Lower lobe of right lung (tissue), 2 donors: ENCODE results near the gene P2RY6. TPM values are rescaled to one million over a fixed set of nuclear protein-coding genes. Genes with fewer than 3 reads are reported as not detected.
A peak's percentile ranks its signal among the peaks of the same experiment; 100 is the strongest.
"Not testable (repeated sequence)": the region's sequence is repeated elsewhere in the genome, so short reads cannot be mapped to it uniquely, and the experiment has no call there.

ENCODE experiments used
- ATAC-seq, 2 donors: fragments of 200-7000 bp; cut with Tn5 transposase; one replicate each; pipeline ENCODE4 v1.9.1; 2020 to 2022; ENCODE audit warnings: mild to moderate bottlenecking in 2 of 2, moderate library complexity in 2 of 2
- DNase-seq: peaks from one replicate; pipeline ENCODE4 v3.0.0-alpha.2; 2020
- H3K27ac ChIP-seq: fragments of 200-600 bp; one replicate; pipeline ENCODE4 v1.8.0; 2022
- H3K27me3 ChIP-seq: fragments of 200-600 bp; one replicate; pipeline ENCODE4 v1.8.0; 2022; ENCODE audit warnings: low read depth
- H3K36me3 ChIP-seq: fragments of 200-600 bp; one replicate; pipeline ENCODE4 v1.8.0; 2022; ENCODE audit warnings: mild to moderate bottlenecking
- H3K4me1 ChIP-seq: fragments of 200-600 bp; one replicate; pipeline ENCODE4 v1.8.0; 2022
- H3K4me3 ChIP-seq: fragments of 200-600 bp; one replicate; pipeline ENCODE4 v1.8.0; 2022; ENCODE audit warnings: mild to moderate bottlenecking
- H3K9me3 ChIP-seq: fragments of 200-600 bp; one replicate; pipeline ENCODE4 v1.8.0; 2022
- intact Hi-C: fragments of 100-400 bp; cut with DNase I; formaldehyde crosslinking; loops from one replicate; pipeline ENCODE4 v1.11.0; 2022
- total RNA-seq: library from RNA; stranded (reverse); fragmentation: NEBNext Ultra II Directional; extraction: Animal tissue kit (Norgen Biotek cat#: 25700); gene quantifications from one replicate; pipeline ENCODE4 v1.2.1, GENCODE V29; 2021
- TF ChIP-seq, protein P1 (sequence below): fragments of 200-600 bp; IDR thresholded peaks from one replicate; pipeline ENCODE4 v1.8.0; 2022; ENCODE audit warnings: antibody characterized with exemption, mild to moderate bottlenecking
- donor health status: DM: no; HTN: yes; CAD: no; lungs with severe emphysema.

P2RY6 gene
- total RNA-seq, 1 donor from 2014 or later: 3.6 TPM

DNA sequence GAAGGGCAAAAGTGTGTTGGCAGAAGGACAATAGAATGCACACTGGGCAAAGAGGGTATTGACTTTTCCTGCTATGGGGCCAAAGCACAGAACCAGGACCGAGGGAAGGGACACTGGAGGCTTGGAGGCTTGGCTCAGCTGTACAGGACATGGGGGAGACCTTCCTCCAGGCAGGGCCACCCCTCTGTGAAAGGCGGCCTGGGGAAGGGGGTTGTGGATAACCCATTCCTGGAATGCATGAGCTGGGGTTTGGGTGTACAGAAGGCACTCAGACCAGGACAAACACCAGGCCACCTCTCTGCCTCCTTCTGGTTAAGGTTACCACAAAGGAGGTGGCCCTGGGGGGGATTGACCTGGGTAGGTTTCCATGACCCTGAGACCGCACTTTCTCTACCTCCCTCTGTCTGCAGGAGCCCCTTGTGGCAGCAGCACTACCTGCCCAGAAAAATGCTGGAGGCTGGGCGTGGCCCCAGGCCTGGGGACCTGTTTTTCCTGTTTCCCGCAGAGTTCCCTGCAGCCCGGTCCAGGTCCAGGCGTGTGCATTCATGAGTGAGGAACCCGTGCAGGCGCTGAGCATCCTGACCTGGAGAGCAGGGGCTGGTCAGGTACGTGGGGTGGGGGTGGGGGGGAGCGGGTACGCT is 44.4 kb upstream of the P2RY6 start:
- Histone ChIP-seq H3K27me3 (no peaks in the 10 kb centered on the region), H3K4me3 (no peak overlapping the region), H3K9me3 (no peaks in the 10 kb centered on the region), H3K36me3 (no peaks in the 10 kb centered on the region), H3K4me1 (peaks cover 12% of the 10 kb centered on the region), H3K27ac (no peak overlapping the region)
- intact Hi-C loops: no loop called here
- ATAC-seq (peak; percentile 86 to 92), DNase-seq (peak; percentile 84)
- TF ChIP-seq, protein P1, sequence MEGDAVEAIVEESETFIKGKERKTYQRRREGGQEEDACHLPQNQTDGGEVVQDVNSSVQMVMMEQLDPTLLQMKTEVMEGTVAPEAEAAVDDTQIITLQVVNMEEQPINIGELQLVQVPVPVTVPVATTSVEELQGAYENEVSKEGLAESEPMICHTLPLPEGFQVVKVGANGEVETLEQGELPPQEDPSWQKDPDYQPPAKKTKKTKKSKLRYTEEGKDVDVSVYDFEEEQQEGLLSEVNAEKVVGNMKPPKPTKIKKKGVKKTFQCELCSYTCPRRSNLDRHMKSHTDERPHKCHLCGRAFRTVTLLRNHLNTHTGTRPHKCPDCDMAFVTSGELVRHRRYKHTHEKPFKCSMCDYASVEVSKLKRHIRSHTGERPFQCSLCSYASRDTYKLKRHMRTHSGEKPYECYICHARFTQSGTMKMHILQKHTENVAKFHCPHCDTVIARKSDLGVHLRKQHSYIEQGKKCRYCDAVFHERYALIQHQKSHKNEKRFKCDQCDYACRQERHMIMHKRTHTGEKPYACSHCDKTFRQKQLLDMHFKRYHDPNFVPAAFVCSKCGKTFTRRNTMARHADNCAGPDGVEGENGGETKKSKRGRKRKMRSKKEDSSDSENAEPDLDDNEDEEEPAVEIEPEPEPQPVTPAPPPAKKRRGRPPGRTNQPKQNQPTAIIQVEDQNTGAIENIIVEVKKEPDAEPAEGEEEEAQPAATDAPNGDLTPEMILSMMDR: no peak

DNA sequence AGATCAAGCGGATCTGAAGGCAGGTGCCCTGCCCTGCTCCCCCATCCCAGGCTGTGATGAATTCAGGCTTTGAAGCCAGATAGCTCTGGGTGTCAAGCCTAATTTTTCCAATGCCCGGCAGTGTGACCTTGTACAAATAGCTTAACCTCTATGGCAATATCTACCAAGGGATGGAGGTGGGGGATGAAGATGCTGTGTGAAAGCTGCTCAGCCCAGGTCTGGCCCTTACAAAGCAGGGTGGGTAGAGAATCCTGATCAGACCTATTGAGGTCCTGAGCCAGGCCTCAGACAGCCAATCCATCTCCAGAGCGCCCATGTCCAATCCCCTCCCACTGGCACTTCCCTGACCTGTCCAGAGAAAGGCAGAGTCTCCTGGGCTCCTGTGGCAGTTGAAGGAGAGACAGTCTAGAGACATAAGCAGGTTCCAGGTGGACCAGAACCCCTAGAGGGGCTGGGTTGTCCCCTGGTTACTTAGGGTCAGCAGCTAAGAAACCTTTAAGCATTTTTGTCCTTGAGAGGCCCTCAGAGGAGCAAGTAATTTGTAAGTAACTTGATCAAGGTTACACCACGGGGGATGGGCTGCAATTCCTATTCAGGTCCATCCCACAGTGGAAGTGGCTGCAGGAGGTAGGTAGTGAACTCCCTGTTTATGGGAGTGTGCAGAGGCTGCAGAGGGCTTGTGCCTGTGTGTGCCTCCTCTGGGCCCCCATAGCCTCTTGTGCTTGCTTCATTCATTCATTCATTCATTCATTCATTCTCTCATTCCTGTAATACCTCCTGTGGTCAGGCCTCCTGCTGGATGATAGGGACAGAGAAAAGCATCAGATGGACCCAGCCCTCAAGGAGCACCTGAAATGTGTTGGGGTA is 43.6 kb upstream of the P2RY6 start:
- intact Hi-C loops: no loop called here
- no peak overlapping the region for H3K27ac ChIP-seq
- DNase-seq: no peak

DNA sequence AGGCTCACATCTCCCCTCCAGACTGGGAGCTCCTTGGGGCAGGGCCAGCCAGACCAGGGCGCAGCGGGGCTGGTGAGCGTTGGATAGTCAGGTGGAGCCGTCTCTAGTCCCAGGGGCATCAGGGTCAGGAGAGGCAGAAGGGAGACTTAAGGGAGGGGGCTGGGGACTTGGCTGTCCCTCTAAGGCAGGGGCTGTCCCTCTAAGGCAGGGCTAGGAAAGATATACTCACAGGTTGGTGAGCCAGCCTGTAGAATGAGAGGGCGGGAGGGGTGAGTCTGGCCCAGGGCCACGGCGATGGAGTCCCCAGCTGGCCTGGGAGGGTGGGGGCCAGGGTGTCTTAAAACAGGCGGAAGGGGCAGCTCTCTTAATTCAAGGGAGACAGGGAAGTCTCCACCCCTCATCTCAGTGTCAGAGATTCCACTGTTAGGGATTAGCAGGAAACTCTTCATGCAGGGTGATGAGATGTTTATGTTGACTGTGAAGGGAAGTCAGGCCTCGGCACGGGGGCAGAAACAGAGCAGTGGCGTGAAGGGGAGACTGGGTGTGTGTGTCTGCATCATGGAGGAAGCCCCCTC is 42.7 kb upstream of the P2RY6 start:
- Histone ChIP-seq H3K4me3 (no peak overlapping the region), H3K27ac (no peak overlapping the region), H3K9me3 (no peaks in the 10 kb centered on the region), H3K4me1 (peaks cover 12% of the 10 kb centered on the region), H3K27me3 (no peaks in the 10 kb centered on the region), H3K36me3 (no peaks in the 10 kb centered on the region)
- intact Hi-C loops: no loop called here
- TF ChIP-seq, protein P1: no peak
- DNase-seq: no peak
- no peak for ATAC-seq

More for the DNA sequence above, 43.6 kb upstream of the P2RY6 start:
- TF ChIP-seq, protein P1: no peak
- Histone ChIP-seq H3K36me3 (no peaks in the 10 kb centered on the region), H3K9me3 (no peaks in the 10 kb centered on the region), H3K4me1 (peaks cover 12% of the 10 kb centered on the region), H3K4me3 (no peak overlapping the region), H3K27me3 (no peaks in the 10 kb centered on the region)
- no peak for ATAC-seq

DNA sequence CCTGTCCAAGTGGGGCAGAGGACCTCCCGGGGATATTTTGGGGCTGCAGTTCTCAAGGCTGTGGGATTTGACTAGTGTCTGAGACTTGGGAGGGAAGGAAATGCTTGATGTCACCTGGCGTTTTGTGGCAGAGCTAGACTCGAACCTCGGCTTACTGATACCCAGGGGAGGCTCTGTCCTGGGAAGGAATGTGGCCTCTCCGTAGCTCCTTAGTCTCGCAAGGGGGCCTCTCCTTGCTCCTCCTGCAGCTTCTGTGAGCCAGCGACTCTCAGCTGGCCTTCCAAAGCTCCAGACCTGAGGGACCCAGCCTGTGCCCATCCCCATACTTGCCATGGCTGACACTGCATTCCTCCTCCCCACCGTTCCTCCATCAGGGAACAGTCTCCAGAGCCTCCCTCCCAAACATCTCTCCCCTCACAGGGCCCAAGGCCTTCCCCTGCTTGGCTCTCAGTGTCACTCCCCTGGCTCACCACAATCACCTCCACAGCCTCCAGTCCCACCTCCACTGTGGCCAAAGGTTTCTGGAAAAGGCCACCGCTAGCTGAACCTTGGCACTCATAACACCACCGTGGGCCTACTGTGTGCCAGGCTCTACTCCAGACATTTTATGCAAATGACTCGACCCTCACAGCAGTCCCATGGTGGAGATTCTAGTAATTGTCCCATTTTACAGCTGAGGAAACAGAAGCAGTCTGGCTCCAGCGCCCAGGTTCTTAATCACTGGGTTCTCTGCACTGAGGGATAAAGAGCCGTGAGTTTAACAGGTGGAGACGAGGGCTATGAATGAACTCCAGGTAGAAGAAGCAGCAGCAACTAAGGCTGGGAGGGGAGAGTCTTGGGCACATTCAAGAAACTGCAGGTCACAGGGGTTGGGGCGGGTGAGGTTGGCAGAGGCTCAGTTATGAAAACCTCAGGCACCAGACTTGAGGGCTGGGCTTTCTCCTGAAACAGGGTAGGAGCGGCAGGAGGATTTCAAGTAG is 42.0 kb upstream of the P2RY6 start:
- Histone ChIP-seq H3K27ac (no peak overlapping the region), H3K36me3 (no peaks in the 10 kb centered on the region), H3K4me3 (no peak overlapping the region), H3K4me1 (peaks cover 9% of the 10 kb centered on the region), H3K27me3 (no peaks in the 10 kb centered on the region), H3K9me3 (no peaks in the 10 kb centered on the region)
- intact Hi-C loops: no loop called here
- TF ChIP-seq, protein P1: no peak
- DNase-seq (no peak), ATAC-seq (no peak)

DNA sequence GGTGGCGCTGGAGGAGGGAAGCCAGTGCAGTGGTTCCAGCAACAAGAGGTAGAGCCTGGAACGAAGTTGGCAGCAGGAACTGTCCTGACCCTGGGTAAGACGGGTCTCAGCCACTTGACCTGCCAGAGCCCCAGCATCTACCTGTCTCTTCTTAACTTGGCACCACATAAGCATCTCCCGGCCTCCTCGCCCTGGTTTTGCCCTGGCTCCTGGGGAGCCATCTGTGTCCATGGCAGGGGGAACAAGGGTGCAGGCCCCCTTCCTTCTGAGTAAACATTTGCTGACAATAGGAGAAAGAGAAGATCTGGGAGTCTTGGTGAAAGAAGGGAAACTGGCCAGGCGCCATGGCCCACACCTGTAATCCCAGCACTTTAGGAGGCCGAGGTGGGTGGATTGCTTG is 41.2 kb upstream of the P2RY6 start:
- Histone ChIP-seq H3K27me3 (no peaks in the 10 kb centered on the region), H3K4me3 (no peak overlapping the region), H3K27ac (no peak overlapping the region), H3K4me1 (peaks cover 5% of the 10 kb centered on the region), H3K9me3 (no peaks in the 10 kb centered on the region), H3K36me3 (no peaks in the 10 kb centered on the region)
- TF ChIP-seq, protein P1: no peak
- ATAC-seq: no peak
- no peak for DNase-seq
- intact Hi-C loops: no loop called here

DNA sequence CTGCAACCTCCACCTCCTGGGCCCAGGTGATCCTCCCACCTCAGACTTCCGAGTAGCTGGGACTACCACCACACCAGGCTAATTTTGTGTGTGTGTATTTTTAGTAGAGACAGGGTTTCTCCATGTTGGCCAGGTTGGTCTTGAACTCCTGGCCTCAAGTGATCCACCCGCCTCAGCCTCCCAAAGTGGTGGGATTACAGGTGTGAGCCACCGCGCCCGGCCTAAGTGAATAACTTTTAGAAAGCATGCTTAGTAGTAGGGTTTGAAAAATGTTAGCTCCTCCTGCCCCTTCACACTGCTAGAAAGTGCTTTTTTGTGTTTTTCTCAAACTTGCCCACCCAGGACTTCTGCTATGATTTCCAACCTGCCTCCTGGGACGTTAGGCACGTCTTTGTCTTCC is 39.7 kb upstream of the P2RY6 start:
- intact Hi-C loops, H3K27ac ChIP-seq, H3K27me3 ChIP-seq, H3K4me1 ChIP-seq, H3K4me3 ChIP-seq, H3K9me3 ChIP-seq, DNase-seq, H3K36me3 ChIP-seq, ATAC-seq: not testable (repeated sequence)
